WTC11 (cell line): Measurements from ENCODE around the gene PLXNC1.

Experiments used
- CTCF ChIP-seq: fragments of 200-600 bp; IDR thresholded peaks from 2 replicates; pipeline ENCODE4 v1.8.0; 2022; ENCODE audit warnings: antibody characterized with exemption
- E2F1 ChIP-seq: sonication (generic); formaldehyde crosslinking; IDR thresholded peaks from 2 replicates; pipeline ENCODE4 v1.8.0; 2022; ENCODE audit warnings: mild to moderate bottlenecking, missing genetic modification reagents
- TCF7 ChIP-seq: sonication (generic); formaldehyde crosslinking; IDR thresholded peaks from 2 replicates; pipeline ENCODE4 v1.8.0; 2022; ENCODE audit warnings: mild to moderate bottlenecking, low read depth, missing genetic modification reagents, moderate library complexity
- ZNF263 ChIP-seq: sonication (generic); formaldehyde crosslinking; IDR thresholded peaks from 2 replicates; pipeline ENCODE4 v1.8.1; 2022; ENCODE audit warnings: low read depth, mild to moderate bottlenecking, moderate library complexity, missing genetic modification reagents

GRCh38 chr12:94263011-94263811, 114.8 kb downstream of the PLXNC1 start:
- TF ChIP-seq CTCF = no peak
- TF ChIP-seq ZNF263 (CRISPR knock-in tag) = no peak
- TF ChIP-seq E2F1 (CRISPR knock-in tag) = no peak
- no peak for TF ChIP-seq TCF7 (CRISPR knock-in tag)
